ENCODE results near the gene CDH4. TPM values are rescaled to one million over a fixed set of nuclear protein-coding genes. Genes with fewer than 3 reads are reported as not detected.

CDH4 gene
- total and polyA plus RNA-seq, 2 donors from 2014 or later = 1.1 TPM; not detected in 1

DNA sequence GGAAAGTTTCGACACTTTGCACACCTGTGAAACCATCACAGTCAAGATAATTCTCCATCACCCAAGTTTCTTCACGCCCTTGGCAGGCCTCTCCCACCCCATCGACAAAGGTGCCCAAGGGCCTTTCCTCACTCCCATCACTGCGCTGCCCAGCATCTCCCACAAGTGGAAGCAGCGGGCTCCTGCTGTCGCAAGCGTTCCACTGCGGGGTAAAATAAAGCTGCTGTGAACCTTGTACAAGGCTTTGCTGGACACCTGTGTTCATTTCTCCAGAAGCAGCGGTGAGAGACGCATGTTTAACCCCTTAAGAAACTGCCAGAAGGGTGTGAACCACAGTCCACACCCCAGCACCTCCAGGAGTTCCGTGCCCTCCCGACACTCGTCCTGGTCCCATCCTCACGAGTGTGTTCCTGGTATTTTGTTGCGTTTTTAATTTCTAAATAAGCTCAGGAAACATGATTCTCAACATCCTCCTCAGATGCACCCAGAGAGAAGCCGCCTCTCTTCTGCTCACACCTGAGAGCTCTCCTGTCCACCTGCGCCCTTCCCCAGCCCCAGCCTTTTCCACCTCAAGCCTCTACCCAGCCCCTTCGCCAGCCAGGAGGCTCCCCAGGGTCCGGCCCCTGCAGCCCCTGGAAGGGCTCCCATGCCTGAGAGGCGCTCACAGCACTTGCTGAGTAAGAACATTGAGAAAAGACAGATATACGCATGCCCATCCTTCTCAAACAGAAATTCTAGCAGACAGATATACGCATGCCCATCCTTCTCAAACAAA, 716.2 kb downstream of the CDH4 start:
- peaks cover 4 to 8% (median 7%) of the 10 kb centered on the region in 3 donors for H3K36me3 ChIP-seq (ENCODE audit: control insufficient read depth in 2 of 3, insufficient read depth in 3 of 3, low read length in 3 of 3)
- H3K9ac ChIP-seq (ENCODE audit: low read length in 3 of 3) = no peak overlapping the region
- no peaks in the 10 kb centered on the region for H3K4me1 ChIP-seq (ENCODE audit: control insufficient read depth in 2 of 3, insufficient read depth in 2 of 3, low read depth in 1 of 3, low read length in 3 of 3)
- TF ChIP-seq, protein P1, sequence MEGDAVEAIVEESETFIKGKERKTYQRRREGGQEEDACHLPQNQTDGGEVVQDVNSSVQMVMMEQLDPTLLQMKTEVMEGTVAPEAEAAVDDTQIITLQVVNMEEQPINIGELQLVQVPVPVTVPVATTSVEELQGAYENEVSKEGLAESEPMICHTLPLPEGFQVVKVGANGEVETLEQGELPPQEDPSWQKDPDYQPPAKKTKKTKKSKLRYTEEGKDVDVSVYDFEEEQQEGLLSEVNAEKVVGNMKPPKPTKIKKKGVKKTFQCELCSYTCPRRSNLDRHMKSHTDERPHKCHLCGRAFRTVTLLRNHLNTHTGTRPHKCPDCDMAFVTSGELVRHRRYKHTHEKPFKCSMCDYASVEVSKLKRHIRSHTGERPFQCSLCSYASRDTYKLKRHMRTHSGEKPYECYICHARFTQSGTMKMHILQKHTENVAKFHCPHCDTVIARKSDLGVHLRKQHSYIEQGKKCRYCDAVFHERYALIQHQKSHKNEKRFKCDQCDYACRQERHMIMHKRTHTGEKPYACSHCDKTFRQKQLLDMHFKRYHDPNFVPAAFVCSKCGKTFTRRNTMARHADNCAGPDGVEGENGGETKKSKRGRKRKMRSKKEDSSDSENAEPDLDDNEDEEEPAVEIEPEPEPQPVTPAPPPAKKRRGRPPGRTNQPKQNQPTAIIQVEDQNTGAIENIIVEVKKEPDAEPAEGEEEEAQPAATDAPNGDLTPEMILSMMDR (IDR thresholded peaks at IDR 0.05; ENCODE audit: borderline replicate concordance, extremely low read depth, insufficient read depth) = no peak
- DNase-seq (no peak), FAIRE-seq (no peak)
- no peak overlapping the region for H3K4me3 ChIP-seq (ENCODE audit: low read length in 3 of 3)
- no peak overlapping the region for H3K27ac ChIP-seq (ENCODE audit: low read depth in 2 of 2, low read length in 2 of 2)
- intact Hi-C loops (cut with DNase I) = no loop called here
- H3K9me3 ChIP-seq (ENCODE audit: control insufficient read depth in 2 of 3, insufficient read depth in 1 of 3, low read length in 3 of 3) = no peaks in the 10 kb centered on the region
- no peaks in the 10 kb centered on the region for H3K27me3 ChIP-seq (ENCODE audit: control insufficient read depth, insufficient read depth, low read length)

DNA sequence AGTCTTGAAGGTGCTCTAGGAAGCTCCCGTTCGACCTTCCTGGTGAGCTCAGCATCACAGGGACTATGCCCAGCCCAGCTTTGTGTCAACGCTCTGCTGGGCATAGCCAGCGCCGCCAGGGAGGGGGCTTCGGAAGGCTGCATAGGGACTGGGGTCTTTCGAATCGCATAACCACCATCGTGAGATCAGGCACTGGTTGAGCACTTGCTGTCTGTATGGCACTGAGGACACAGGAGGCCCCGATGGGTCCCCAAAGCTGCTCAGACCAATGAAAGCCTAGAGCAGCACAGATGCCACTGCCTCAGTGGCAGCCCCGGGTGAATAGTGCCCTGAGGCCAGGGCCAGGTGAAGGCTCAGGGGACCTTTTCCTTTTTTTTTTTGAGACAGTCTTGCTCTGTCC, 716.9 kb downstream of the CDH4 start:
- no peak for FAIRE-seq
- TF ChIP-seq, protein P1 (IDR thresholded peaks at IDR 0.05; ENCODE audit: borderline replicate concordance, extremely low read depth, insufficient read depth) = no peak
- intact Hi-C loops (cut with DNase I) = no loop called here

DNA sequence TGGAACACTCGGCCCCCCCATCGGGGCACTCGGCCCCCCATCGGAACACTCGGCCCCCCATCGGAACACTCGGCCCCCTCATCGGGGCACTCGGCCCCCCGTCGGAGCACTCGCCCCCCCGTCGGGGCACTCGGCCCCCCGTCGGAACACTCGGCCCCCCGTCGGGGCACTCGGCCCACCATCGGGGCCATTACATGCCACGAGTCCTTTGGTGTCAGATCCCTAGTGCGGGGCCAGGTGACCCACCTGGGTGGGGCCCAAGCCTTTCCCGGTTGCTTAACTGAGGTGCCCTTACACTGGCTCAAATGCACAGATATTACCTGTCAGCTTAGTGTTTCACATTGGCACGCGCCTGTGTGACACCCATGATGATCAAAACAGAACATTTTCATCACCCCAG, 717.7 kb downstream of the CDH4 start:
- no peak for DNase-seq
- Histone ChIP-seq H3K9ac (ENCODE audit: low read length in 3 of 3) (no peak overlapping the region), H3K27ac (ENCODE audit: low read depth in 2 of 2, low read length in 2 of 2) (no peak overlapping the region), H3K4me1 (ENCODE audit: control insufficient read depth in 2 of 3, insufficient read depth in 2 of 3, low read depth in 1 of 3, low read length in 3 of 3) (no peaks in the 10 kb centered on the region), H3K36me3 (ENCODE audit: control insufficient read depth in 2 of 3, insufficient read depth in 3 of 3, low read length in 3 of 3) (peaks cover 4 to 21% (median 10%) of the 10 kb centered on the region in 3 donors), H3K4me3 (ENCODE audit: low read length in 3 of 3) (no peak overlapping the region), H3K9me3 (ENCODE audit: control insufficient read depth in 2 of 3, insufficient read depth in 1 of 3, low read length in 3 of 3) (no peaks in the 10 kb centered on the region), H3K27me3 (ENCODE audit: control insufficient read depth, insufficient read depth, low read length) (no peaks in the 10 kb centered on the region)
- no peak for FAIRE-seq
- intact Hi-C loops (cut with DNase I) = no loop called here
- TF ChIP-seq, protein P1 (IDR thresholded peaks at IDR 0.05; ENCODE audit: borderline replicate concordance, extremely low read depth, insufficient read depth) = no peak

More for the DNA sequence above, 716.9 kb downstream of the CDH4 start:
- Histone ChIP-seq H3K4me3 (ENCODE audit: low read length in 3 of 3) (no peak overlapping the region), H3K36me3 (ENCODE audit: control insufficient read depth in 2 of 3, insufficient read depth in 3 of 3, low read length in 3 of 3) (peaks cover 4 to 14% (median 10%) of the 10 kb centered on the region in 3 donors), H3K4me1 (ENCODE audit: control insufficient read depth in 2 of 3, insufficient read depth in 2 of 3, low read depth in 1 of 3, low read length in 3 of 3) (no peaks in the 10 kb centered on the region), H3K9ac (ENCODE audit: low read length in 3 of 3) (no peak overlapping the region), H3K9me3 (ENCODE audit: control insufficient read depth in 2 of 3, insufficient read depth in 1 of 3, low read length in 3 of 3) (no peaks in the 10 kb centered on the region), H3K27me3 (ENCODE audit: control insufficient read depth, insufficient read depth, low read length) (no peaks in the 10 kb centered on the region), H3K27ac (ENCODE audit: low read depth in 2 of 2, low read length in 2 of 2) (no peak overlapping the region)
- DNase-seq = no peak

Measured in kidney (tissue), 14 donors.